ENCODE results near the gene PRKAR1A. TPM values are rescaled to one million over a fixed set of nuclear protein-coding genes. Genes with fewer than 3 reads are reported as not detected.
A peak's percentile ranks its signal among the peaks of the same experiment; 100 is the strongest.
"Not testable (repeated sequence)": the region's sequence is repeated elsewhere in the genome, so short reads cannot be mapped to it uniquely, and the experiment has no call there.

Gene PRKAR1A
- total RNA-seq, 4 donors from 2014 or later = 267 to 390 (median 347) TPM

DNA sequence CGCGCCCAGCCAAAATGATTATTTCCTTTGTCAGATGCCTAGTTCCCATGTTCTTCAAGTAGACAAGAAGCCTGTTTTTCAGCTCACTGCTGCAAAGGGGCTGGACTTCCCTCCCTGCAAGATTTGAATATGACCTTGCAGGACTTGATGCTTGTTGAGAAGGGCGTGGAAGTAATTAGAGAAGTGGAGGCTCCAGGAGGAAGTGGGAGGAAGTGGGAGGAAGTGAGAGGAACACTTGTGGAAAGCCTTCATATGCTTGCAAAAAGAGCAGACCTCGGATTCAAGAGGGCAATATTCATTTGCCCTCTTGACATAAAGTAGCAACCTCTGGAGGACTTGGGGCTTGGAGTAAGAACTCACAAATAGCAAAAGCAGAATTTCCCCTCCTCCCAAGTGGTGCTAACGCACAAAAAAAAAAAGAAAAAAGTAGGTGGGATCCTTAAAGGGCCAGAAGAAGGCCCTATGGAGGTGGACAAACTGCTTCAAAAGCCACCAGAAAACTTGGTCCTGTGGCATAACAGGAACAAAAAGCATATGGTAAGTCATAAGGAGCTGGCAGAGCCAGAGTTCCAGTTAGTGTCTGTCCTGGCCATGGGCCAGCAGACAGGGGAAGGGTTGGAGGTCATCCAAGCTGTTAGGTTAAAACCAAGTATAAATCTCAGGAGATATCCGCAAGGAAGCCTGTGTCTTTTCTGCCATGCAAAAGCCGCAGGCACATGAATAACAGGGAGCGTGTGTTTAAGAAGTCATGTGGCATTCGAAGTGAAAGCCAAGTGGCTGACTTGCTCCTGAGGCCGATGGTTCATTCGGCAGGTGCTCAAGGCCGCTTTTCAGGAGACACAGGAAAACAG, 20.6 kb upstream of the PRKAR1A start:
- Histone ChIP-seq H3K9me3 (no peaks in the 10 kb centered on the region), H3K27me3 (peaks cover 5% of the 10 kb centered on the region), H3K36me3 (no peaks in the 10 kb centered on the region), H3K4me3 (no peak overlapping the region), H3K4me1 (peaks cover 0 to 24% (median 0%) of the 10 kb centered on the region in 3 donors), H3K27ac (peak overlapping the region in 1 of 4 donors; percentile 47)
- TF ChIP-seq POLR2A (IDR thresholded peaks at IDR 0.05) (no peak), POLR2AphosphoS5 (IDR thresholded peaks at IDR 0.05) (no peak), EP300 (IDR thresholded peaks at IDR 0.05) (no peak)
- TF ChIP-seq, protein P1, sequence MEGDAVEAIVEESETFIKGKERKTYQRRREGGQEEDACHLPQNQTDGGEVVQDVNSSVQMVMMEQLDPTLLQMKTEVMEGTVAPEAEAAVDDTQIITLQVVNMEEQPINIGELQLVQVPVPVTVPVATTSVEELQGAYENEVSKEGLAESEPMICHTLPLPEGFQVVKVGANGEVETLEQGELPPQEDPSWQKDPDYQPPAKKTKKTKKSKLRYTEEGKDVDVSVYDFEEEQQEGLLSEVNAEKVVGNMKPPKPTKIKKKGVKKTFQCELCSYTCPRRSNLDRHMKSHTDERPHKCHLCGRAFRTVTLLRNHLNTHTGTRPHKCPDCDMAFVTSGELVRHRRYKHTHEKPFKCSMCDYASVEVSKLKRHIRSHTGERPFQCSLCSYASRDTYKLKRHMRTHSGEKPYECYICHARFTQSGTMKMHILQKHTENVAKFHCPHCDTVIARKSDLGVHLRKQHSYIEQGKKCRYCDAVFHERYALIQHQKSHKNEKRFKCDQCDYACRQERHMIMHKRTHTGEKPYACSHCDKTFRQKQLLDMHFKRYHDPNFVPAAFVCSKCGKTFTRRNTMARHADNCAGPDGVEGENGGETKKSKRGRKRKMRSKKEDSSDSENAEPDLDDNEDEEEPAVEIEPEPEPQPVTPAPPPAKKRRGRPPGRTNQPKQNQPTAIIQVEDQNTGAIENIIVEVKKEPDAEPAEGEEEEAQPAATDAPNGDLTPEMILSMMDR (IDR thresholded peaks at IDR 0.05) = no peak
- 70 to 71% methylated on average over 5 to 7 of the region's 12 CpGs for WGBS, 2 donors (ENCODE audit: low coverage in 1 of 2)
- no peak for ATAC-seq

- not testable (repeated sequence) for H3K4me3 ChIP-seq, H3K27ac ChIP-seq, ATAC-seq, H3K9me3 ChIP-seq, H3K36me3 ChIP-seq, H3K27me3 ChIP-seq
- peaks cover 0 to 24% (median 0%) of the 10 kb centered on the region in 3 donors for H3K4me1 ChIP-seq
- whole genome bisulfite sequencing, 2 donors (ENCODE audit: low coverage in 1 of 2) = 92% methylated on average over 6 to 8 of the region's 8 CpGs
Measured at GRCh38 chr17:68492394-68493054, 19.7 kb upstream of the PRKAR1A start.

GRCh38 chr17:68495081-68495480, 17.1 kb upstream of the PRKAR1A start:
- Histone ChIP-seq H3K27me3 (peaks cover under 1% of the 10 kb centered on the region), H3K4me1 (peaks cover 0 to 34% (median 0%) of the 10 kb centered on the region in 3 donors), H3K9me3 (no peaks in the 10 kb centered on the region), H3K36me3 (no peaks in the 10 kb centered on the region), H3K4me3 (no peak overlapping the region), H3K27ac (no peak overlapping the region)
- 74 to 89% methylated on average over 4 of the region's 4 CpGs for WGBS, 2 donors (ENCODE audit: low coverage in 1 of 2)
- TF ChIP-seq, protein P1 (IDR thresholded peaks at IDR 0.05) = no peak
- TF ChIP-seq POLR2AphosphoS5 (IDR thresholded peaks at IDR 0.05) (no peak), EP300 (IDR thresholded peaks at IDR 0.05) (no peak), POLR2A (IDR thresholded peaks at IDR 0.05) (no peak)
- ATAC-seq = no peak

GRCh38 chr17:68497885-68498319, 14.3 kb upstream of the PRKAR1A start:
- peaks cover 18% of the 10 kb centered on the region for H3K27me3 ChIP-seq
- WGBS, 2 donors (ENCODE audit: low coverage in 1 of 2) = 4 to 29% methylated on average over 3 of the region's 3 CpGs
- no peak overlapping the region for H3K4me3 ChIP-seq

More at GRCh38 chr17:68497885-68498319, 14.3 kb upstream of the PRKAR1A start:
- H3K4me1 ChIP-seq = peaks cover 0 to 18% (median 0%) of the 10 kb centered on the region in 3 donors
- no peaks in the 10 kb centered on the region for H3K9me3 ChIP-seq
- peak overlapping the region in 1 of 4 donors; percentile 18 for H3K27ac ChIP-seq
- no peak for TF ChIP-seq EP300 (IDR thresholded peaks at IDR 0.05)
- no peak for TF ChIP-seq POLR2A (IDR thresholded peaks at IDR 0.05)
- TF ChIP-seq, protein P1 (IDR thresholded peaks at IDR 0.05) = no peak
- no peak for TF ChIP-seq POLR2AphosphoS5 (IDR thresholded peaks at IDR 0.05)
- H3K36me3 ChIP-seq = no peaks in the 10 kb centered on the region
- no peak for ATAC-seq

All from gastroesophageal sphincter (tissue), 4 donors.